ENCODE results near the gene TFDP1.

TFDP1 gene

GRCh38 chr13:113584205-113584869, at the start of gene TFDP1:
TSS of gene TFDP1 (plus strand) at chr13:113584753. CDS start at chr13:113585838, 1,085 bp downstream.
- FAIRE-seq = no peak

GRCh38 chr13:113535381-113535781, 49.2 kb upstream of the TFDP1 start:
- no peak for FAIRE-seq

- no peak for FAIRE-seq
Observed at GRCh38 chr13:113536461-113537110, 48.0 kb upstream of the TFDP1 start.

- no peak for FAIRE-seq
Observed at GRCh38 chr13:113537205-113537604, 47.3 kb upstream of the TFDP1 start.

- no peak for FAIRE-seq
Observed at GRCh38 chr13:113537909-113538688, 46.5 kb upstream of the TFDP1 start.

GRCh38 chr13:113538689-113539058, 45.9 kb upstream of the TFDP1 start:
- FAIRE-seq = no peak

GRCh38 chr13:113539176-113539575, 45.4 kb upstream of the TFDP1 start:
- no peak for FAIRE-seq

GRCh38 chr13:113539822-113540221, 44.7 kb upstream of the TFDP1 start:
- FAIRE-seq = no peak

- FAIRE-seq = no peak
Observed at GRCh38 chr13:113540523-113540922, 44.0 kb upstream of the TFDP1 start.

GRCh38 chr13:113542751-113543424, 41.7 kb upstream of the TFDP1 start:
- FAIRE-seq = no peak

GRCh38 chr13:113544071-113544891, 40.3 kb upstream of the TFDP1 start:
- no peak for FAIRE-seq

- no peak for FAIRE-seq
Observed at GRCh38 chr13:113544896-113545295, 39.7 kb upstream of the TFDP1 start.

GRCh38 chr13:113545455-113545930, 39.1 kb upstream of the TFDP1 start:
- no peak for FAIRE-seq

GRCh38 chr13:113545931-113546516, 38.5 kb upstream of the TFDP1 start:
- FAIRE-seq = no peak

GRCh38 chr13:113546571-113547237, 37.8 kb upstream of the TFDP1 start:
- no peak for FAIRE-seq

- FAIRE-seq = no peak
Observed at GRCh38 chr13:113547238-113547971, 37.1 kb upstream of the TFDP1 start.

GRCh38 chr13:113548171-113548641, 36.3 kb upstream of the TFDP1 start:
- no peak for FAIRE-seq

- no peak for FAIRE-seq
Observed at GRCh38 chr13:113548778-113549621, 35.6 kb upstream of the TFDP1 start.

GRCh38 chr13:113550453-113550852, 34.1 kb upstream of the TFDP1 start:
- FAIRE-seq = no peak

Data from endometrium (tissue), 2 donors.